Activated B cell treated with CpG ODN at 0.5 μM for 24 hours (primary cell): ENCODE measurements around the gene TRIM6. TPM values are rescaled to one million over a fixed set of nuclear protein-coding genes. Genes with fewer than 3 reads are reported as not detected.

Experiments
- ATAC-seq: fragments of 200-7000 bp; cut with Tn5 transposase; one replicate; pipeline ENCODE4 v1.10.0; 2021; ENCODE audit warnings: low read depth, mild to moderate bottlenecking, moderate library complexity
- CTCF ChIA-PET: fragments of 350-600 bp; sonication (Branson Sonifier 250); formaldehyde crosslinking; loops from one replicate; lab custom pipeline; 2021; ENCODE audit warnings: antibody characterized with exemption; lab: Charles Lee
- POLR2A ChIA-PET: fragments of 350-600 bp; sonication (Branson Sonifier 250); formaldehyde crosslinking; loops from one replicate; lab custom pipeline; 2021; ENCODE audit warnings: antibody characterized with exemption; lab: Charles Lee
- DNase-seq: peaks from one replicate; pipeline ENCODE4 v3.0.0; 2022
- H3K27ac Mint-ChIP-seq: one replicate; pipeline ENCODE4 v1.8.0; 2020; ENCODE audit warnings: mixed read lengths
- H3K27me3 Mint-ChIP-seq: one replicate; pipeline ENCODE4 v1.8.0; 2021; ENCODE audit warnings: mixed read lengths
- H3K36me3 Mint-ChIP-seq: one replicate; pipeline ENCODE4 v1.8.0; 2021; ENCODE audit warnings: low read depth, mixed read lengths
- H3K4me1 Mint-ChIP-seq: one replicate; pipeline ENCODE4 v1.8.0; 2021; ENCODE audit warnings: mixed read lengths
- H3K4me3 Mint-ChIP-seq: one replicate; pipeline ENCODE4 v1.8.0; 2020; ENCODE audit warnings: mild to moderate bottlenecking, mixed read lengths
- H3K9me3 Mint-ChIP-seq: one replicate; pipeline ENCODE4 v1.8.0; 2020; ENCODE audit warnings: mixed read lengths
- CTCF ChIP-seq: fragments of 200-600 bp; IDR thresholded peaks from one replicate; pipeline ENCODE4 v1.8.0; 2022; ENCODE audit warnings: antibody characterized with exemption, mild to moderate bottlenecking
- intact Hi-C: fragments of 100-400 bp; cut with micrococcal nuclease; formaldehyde crosslinking; loops from one replicate; pipeline ENCODE4 v1.15.1; 2024
- total RNA-seq: library from RNA; stranded (reverse); gene quantifications from 2 replicates; pipeline ENCODE4 v1.2.3, GENCODE V29; 2022

Gene TRIM6
- total RNA-seq, 1 donor from 2014 or later, result 0.44 TPM

DNA sequence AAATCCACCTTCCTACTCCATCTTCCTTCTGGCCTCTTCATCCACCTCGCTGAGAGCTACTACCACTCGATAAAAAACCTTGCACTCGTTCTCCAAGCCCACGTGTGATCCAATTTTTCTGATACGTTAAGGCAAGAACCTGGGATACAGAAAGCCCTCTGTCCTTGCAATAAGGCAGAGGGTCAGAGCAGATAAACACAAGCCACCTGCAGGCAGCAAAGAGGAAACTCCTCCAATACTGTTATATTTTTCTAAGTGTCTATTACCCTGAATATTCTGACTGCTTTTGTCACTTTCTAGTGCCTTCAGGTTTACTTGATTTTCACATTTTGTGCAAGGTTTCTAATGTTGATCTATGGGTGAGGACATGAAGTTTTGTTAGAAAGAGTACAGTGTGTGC is 61.9 kb downstream of the TRIM6 start:
- ATAC-seq, result no peak
- Mint-ChIP-seq H3K4me3 (no peak overlapping the region), H3K4me1 (no peaks in the 10 kb centered on the region), H3K27me3 (no peaks in the 10 kb centered on the region), H3K36me3 (peaks cover 28% of the 10 kb centered on the region), H3K9me3 (no peaks in the 10 kb centered on the region), H3K27ac (no peak overlapping the region)
- no peak for DNase-seq
- TF ChIP-seq CTCF, result no peak
- CTCF ChIA-PET, result no interaction called here
- intact Hi-C loops, result no loop called here
- POLR2A ChIA-PET, result no interaction called here

Other genes starting within 250 kb of the TRIM6 start
- gene OR51B6, start 245.1 kb upstream of the TRIM6 start, total RNA-seq, result not detected in 2 replicates
- not detected in 2 replicates for gene OR51M1, start 212.8 kb upstream of the TRIM6 start, total RNA-seq
- gene OR51Q1, start 174.5 kb upstream of the TRIM6 start, total RNA-seq, result not detected in 2 replicates
- gene OR51I1, start 155.1 kb upstream of the TRIM6 start, total RNA-seq, result not detected in 2 replicates
- not detected in 2 replicates for gene OR51I2, start 147.3 kb upstream of the TRIM6 start, total RNA-seq
- not detected in 2 replicates for gene OR52D1, start 108.0 kb upstream of the TRIM6 start, total RNA-seq
- gene UBQLN3, start 86.7 kb upstream of the TRIM6 start, total RNA-seq, result 0.16 and 0.29 TPM in 2 replicates
- 0.29 and 0.34 TPM in 2 replicates for gene UBQLNL, start 79.9 kb upstream of the TRIM6 start, total RNA-seq
- gene OR52H1, start 48.1 kb upstream of the TRIM6 start, total RNA-seq, result 0.20 and 0.22 TPM in 2 replicates
- not detected in 2 replicates for gene OR52B6, start 15.8 kb upstream of the TRIM6 start, total RNA-seq
- gene TRIM34, start 28.4 kb downstream of the TRIM6 start, total RNA-seq, result 25.9 and 28.7 TPM in 2 replicates
- 34.3 and 36.3 TPM in 2 replicates for gene TRIM5, start 88.4 kb downstream of the TRIM6 start, total RNA-seq
- gene TRIM22, start 93.2 kb downstream of the TRIM6 start, total RNA-seq, result 244 and 255 TPM in 2 replicates
- gene OR56B1, start 139.8 kb downstream of the TRIM6 start, total RNA-seq, result 0.64 and 0.84 TPM in 2 replicates
- gene OR52N4, start 157.6 kb downstream of the TRIM6 start, total RNA-seq, result 1.1 and 2.2 TPM in 2 replicates
- gene OR52N5, start 186.7 kb downstream of the TRIM6 start, total RNA-seq, result not detected in 2 replicates
- not detected in 2 replicates for gene OR52N1, start 194.6 kb downstream of the TRIM6 start, total RNA-seq
- gene OR52N2, start 212.3 kb downstream of the TRIM6 start, total RNA-seq, result not detected in 2 replicates
- not detected in 2 replicates for gene OR52E6, start 245.3 kb downstream of the TRIM6 start, total RNA-seq